ENCODE measurements around the gene MRPL55.

MRPL55 gene

DNA sequence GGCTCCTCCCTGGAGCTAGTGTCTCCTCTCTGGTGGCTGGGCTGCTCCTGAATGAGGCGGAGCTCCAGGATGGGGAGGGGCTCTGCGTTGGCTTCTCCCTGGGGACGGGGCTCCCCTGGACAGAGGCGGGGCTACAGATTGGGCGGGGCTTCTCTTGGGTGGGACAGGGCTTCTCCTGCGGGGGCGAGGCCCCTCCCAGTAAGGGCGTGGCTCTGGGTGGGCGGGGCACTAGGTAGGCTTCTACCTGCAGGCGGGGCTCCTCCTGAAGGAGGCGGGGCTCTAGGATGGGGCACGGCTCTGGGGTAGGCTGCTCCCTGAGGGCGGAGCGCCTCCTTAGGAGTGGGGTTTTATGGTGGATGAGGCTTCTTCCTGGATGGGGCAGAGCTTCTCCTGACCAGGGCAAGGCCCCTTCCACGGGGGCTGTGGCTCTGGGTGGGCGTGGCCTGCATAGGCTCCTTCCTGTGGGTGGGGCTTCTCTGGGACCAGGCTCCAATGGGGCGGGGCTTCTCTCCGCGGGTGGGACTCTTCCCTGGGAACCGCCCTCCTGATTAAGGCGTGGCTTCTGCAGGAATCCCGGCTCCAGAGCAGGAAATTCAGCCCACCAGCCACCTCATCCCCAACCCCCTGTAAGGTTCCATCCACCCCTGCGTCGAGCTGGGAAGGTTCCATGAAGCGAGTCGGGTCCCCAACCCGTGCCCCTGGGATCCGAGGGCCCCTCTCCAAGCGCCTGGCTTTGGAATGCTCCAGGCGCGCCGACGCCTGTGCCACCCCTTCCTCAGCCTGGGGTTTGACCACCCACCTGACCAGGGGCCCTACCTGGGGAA lies 49.3 kb downstream of the MRPL55 start:
- DNase-seq (ENCODE audit: low read depth in 1 of 2, low spot score in 1 of 2): peak; percentile 31 to 47

DNA sequence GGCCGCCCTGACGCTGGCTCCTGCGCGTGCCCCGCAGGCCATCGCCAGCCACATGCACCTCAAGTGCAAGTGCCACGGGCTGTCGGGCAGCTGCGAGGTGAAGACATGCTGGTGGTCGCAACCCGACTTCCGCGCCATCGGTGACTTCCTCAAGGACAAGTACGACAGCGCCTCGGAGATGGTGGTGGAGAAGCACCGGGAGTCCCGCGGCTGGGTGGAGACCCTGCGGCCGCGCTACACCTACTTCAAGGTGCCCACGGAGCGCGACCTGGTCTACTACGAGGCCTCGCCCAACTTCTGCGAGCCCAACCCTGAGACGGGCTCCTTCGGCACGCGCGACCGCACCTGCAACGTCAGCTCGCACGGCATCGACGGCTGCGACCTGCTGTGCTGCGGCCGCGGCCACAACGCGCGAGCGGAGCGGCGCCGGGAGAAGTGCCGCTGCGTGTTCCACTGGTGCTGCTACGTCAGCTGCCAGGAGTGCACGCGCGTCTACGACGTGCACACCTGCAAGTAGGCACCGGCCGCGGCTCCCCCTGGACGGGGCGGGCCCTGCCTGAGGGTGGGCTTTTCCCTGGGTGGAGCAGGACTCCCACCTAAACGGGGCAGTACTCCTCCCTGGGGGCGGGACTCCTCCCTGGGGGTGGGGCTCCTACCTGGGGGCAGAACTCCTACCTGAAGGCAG lies 50.0 kb downstream of the MRPL55 start:
- no peak for DNase-seq (ENCODE audit: low read depth in 1 of 2, low spot score in 1 of 2)

DNA sequence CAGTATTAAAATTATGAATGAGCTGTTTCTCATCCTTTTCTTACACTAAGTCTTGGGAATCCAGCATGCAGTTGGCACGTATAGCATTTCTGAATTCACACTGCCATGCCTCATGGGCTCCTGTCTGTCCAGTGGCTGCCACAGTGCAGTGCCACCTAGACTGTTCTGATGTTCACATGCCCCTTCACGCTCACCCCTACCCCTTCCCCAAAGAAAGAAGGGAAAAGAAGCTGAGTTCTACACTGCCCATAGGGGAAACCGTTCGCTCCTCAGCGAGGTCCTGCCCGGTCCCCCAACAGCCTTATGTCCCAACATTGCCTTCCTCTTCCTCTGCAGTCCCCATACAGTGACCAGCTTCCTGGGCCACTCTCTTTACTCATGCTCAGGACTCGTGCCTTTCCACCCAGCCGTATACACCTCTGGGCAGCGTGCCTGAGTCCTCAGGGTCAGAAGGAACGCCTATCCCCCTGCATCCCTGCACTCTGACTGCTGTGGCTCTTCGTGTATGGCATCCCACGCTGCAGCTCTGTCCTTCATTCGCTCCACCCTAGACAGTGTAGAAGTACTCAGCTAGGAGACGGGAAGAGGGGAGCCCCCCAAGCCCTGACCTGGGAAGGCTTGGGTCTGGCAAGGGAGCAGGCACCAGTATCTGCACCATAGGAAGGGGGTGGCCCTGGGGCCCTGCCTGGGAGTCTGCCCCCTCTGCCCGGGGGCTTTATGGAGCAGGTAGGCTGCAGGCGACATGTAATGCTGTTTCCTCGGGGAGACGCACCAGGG lies 50.7 kb downstream of the MRPL55 start:
- DNase-seq (ENCODE audit: low read depth in 1 of 2, low spot score in 1 of 2): no peak
